ENCODE results near the gene MCTP1.

The MCTP1 gene

DNA sequence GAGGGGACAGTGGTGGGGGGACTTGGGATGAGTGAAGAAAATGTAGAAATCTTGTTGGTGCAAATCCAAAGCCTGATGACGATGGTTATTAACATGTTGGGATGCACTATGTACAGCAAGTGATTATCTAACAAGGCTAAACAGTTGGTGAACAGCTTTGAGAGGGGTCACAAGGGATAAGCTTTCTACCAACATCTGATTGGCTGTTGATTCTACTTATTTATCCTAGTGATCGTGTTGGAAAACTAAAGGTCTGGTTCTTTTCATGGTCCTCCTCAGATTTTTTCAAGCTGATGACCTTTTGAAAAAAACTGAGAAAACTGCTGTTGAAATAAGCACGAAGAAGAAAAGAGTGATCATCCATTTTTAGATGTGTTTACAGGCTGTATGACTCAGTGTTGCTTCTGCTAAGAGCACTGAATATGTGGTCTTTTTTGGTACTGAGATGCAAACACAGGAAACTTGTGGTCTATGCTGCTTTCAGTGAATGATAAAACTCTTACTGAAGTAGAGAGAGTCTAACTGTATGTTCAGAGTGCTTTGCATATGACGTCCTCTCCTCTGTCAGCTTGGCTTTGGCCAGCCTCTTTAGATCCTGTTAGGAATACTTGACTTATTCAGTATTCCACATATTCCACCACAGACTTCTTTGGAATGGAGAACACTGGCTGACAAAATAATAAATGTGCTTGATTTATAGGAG lies 491.6 kb downstream of the MCTP1 start:
- H3K27ac Mint-ChIP-seq: peak overlapping the region; percentile 54
- no peaks in the 10 kb centered on the region for H3K9me3 Mint-ChIP-seq
- H3K27me3 Mint-ChIP-seq: no peaks in the 10 kb centered on the region
- ATAC-seq: peak; percentile 97
- H3K4me3 Mint-ChIP-seq: no peak overlapping the region
- H3K36me3 Mint-ChIP-seq: no peaks in the 10 kb centered on the region
- peaks cover 33% of the 10 kb centered on the region for H3K4me1 Mint-ChIP-seq

DNA sequence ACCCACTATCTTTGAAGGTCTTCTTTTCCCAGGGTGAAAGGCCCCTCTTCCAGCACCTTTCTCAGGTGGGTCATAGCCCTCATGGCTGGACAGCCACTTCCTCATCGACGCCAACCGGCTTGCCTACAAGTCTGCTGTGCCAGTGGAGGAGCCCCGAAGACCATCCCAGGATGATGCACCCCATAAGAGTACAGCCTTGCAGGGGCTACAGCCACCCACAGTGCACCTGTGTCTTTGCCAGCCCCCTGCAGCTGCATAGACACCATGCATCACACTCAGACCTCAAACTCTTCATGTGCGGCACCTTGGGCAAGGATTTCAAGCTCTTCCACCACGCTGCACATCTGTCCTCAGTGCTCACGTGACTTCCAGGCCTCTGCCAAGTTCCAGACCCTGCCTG lies 493.1 kb downstream of the MCTP1 start:
- Mint-ChIP-seq H3K4me1 (peaks cover 33% of the 10 kb centered on the region), H3K4me3 (no peak overlapping the region), H3K9me3 (no peaks in the 10 kb centered on the region), H3K36me3 (no peaks in the 10 kb centered on the region), H3K27me3 (no peaks in the 10 kb centered on the region), H3K27ac (no peak overlapping the region)
- ATAC-seq: no peak

GRCh38 chr5:94788527-94788926 lies 496.4 kb downstream of the MCTP1 start:
- Mint-ChIP-seq H3K4me1 (peaks cover 18% of the 10 kb centered on the region), H3K27ac (no peak overlapping the region), H3K36me3 (no peaks in the 10 kb centered on the region), H3K27me3 (no peaks in the 10 kb centered on the region), H3K4me3 (no peak overlapping the region), H3K9me3 (no peaks in the 10 kb centered on the region)
- ATAC-seq: no peak

- no peak for ATAC-seq
- no peaks in the 10 kb centered on the region for H3K27me3 Mint-ChIP-seq
- H3K4me3 Mint-ChIP-seq: no peak overlapping the region
- H3K4me1 Mint-ChIP-seq: no peaks in the 10 kb centered on the region
- no peaks in the 10 kb centered on the region for H3K36me3 Mint-ChIP-seq
- no peaks in the 10 kb centered on the region for H3K9me3 Mint-ChIP-seq
- H3K27ac Mint-ChIP-seq: no peak overlapping the region
These were observed 500.1 kb downstream of the MCTP1 start for GRCh38 chr5:94784536-94785505.

- H3K4me3 Mint-ChIP-seq: no peak overlapping the region
- H3K36me3 Mint-ChIP-seq: no peaks in the 10 kb centered on the region
- no peak overlapping the region for H3K27ac Mint-ChIP-seq
- peaks cover 12% of the 10 kb centered on the region for H3K27me3 Mint-ChIP-seq
- H3K4me1 Mint-ChIP-seq: no peaks in the 10 kb centered on the region
- H3K9me3 Mint-ChIP-seq: no peaks in the 10 kb centered on the region
- ATAC-seq: no peak
These were observed 502.5 kb downstream of the MCTP1 start for GRCh38 chr5:94782383-94782782.

DNA sequence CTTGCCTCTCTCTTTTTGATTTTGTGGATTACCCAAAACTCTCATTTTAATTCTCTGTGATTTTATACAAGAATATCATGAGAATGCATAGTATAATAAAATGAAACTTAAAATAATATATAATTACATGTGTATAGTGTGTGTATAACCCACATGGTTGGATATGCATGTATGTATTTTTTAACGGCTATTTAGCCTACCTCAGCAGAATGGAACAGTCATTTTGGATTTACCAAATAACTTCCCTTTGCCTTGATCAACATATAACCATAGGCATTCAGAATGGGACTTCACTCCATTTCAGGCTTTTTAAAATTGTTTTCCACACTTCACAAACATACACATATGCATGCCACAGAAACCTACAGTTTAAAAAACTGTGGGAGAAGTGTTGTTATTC lies 505.2 kb downstream of the MCTP1 start:
- Mint-ChIP-seq H3K4me1 (no peaks in the 10 kb centered on the region), H3K27me3 (peaks cover 12% of the 10 kb centered on the region), H3K9me3 (no peaks in the 10 kb centered on the region), H3K4me3 (no peak overlapping the region), H3K27ac (no peak overlapping the region), H3K36me3 (no peaks in the 10 kb centered on the region)
- ATAC-seq: no peak

- no peak for ATAC-seq
- Mint-ChIP-seq H3K4me1 (no peaks in the 10 kb centered on the region), H3K36me3 (no peaks in the 10 kb centered on the region), H3K4me3 (no peak overlapping the region), H3K9me3 (no peaks in the 10 kb centered on the region), H3K27ac (no peak overlapping the region), H3K27me3 (peaks cover 13% of the 10 kb centered on the region)
These were observed 506.2 kb downstream of the MCTP1 start for GRCh38 chr5:94778732-94779131.

GRCh38 chr5:94778299-94778698 lies 506.6 kb downstream of the MCTP1 start:
- Mint-ChIP-seq H3K36me3 (peaks cover 3% of the 10 kb centered on the region), H3K27ac (no peak overlapping the region), H3K4me1 (no peaks in the 10 kb centered on the region), H3K9me3 (peaks cover 3% of the 10 kb centered on the region), H3K4me3 (no peak overlapping the region), H3K27me3 (peaks cover 17% of the 10 kb centered on the region)
- ATAC-seq: no peak

GRCh38 chr5:94777056-94777880 lies 507.6 kb downstream of the MCTP1 start:
- Mint-ChIP-seq H3K4me1 (no peaks in the 10 kb centered on the region), H3K4me3 (no peak overlapping the region), H3K27ac (no peak overlapping the region), H3K27me3 (peaks cover 21% of the 10 kb centered on the region), H3K36me3 (peaks cover 5% of the 10 kb centered on the region), H3K9me3 (peaks cover 3% of the 10 kb centered on the region)
- no peak for ATAC-seq

- Mint-ChIP-seq H3K36me3 (peaks cover 5% of the 10 kb centered on the region), H3K9me3 (peaks cover 3% of the 10 kb centered on the region), H3K4me1 (no peaks in the 10 kb centered on the region), H3K27me3 (peaks cover 21% of the 10 kb centered on the region), H3K4me3 (no peak overlapping the region), H3K27ac (no peak overlapping the region)
- ATAC-seq: no peak
These were observed 508.7 kb downstream of the MCTP1 start for GRCh38 chr5:94776167-94776566.

- no peaks in the 10 kb centered on the region for H3K4me1 Mint-ChIP-seq
- peaks cover 3% of the 10 kb centered on the region for H3K9me3 Mint-ChIP-seq
- peaks cover 5% of the 10 kb centered on the region for H3K36me3 Mint-ChIP-seq
- H3K27ac Mint-ChIP-seq: no peak overlapping the region
- H3K4me3 Mint-ChIP-seq: no peak overlapping the region
- no peak for ATAC-seq
- peaks cover 21% of the 10 kb centered on the region for H3K27me3 Mint-ChIP-seq
These were observed 509.8 kb downstream of the MCTP1 start for GRCh38 chr5:94775088-94775487.

- no peak overlapping the region for H3K27ac Mint-ChIP-seq
- no peaks in the 10 kb centered on the region for H3K4me1 Mint-ChIP-seq
- H3K36me3 Mint-ChIP-seq: peaks cover 5% of the 10 kb centered on the region
- no peak overlapping the region for H3K4me3 Mint-ChIP-seq
- ATAC-seq: no peak
- peaks cover 3% of the 10 kb centered on the region for H3K9me3 Mint-ChIP-seq
- peaks cover 9% of the 10 kb centered on the region for H3K27me3 Mint-ChIP-seq
These were observed 513.2 kb downstream of the MCTP1 start for GRCh38 chr5:94771742-94772141.

DNA sequence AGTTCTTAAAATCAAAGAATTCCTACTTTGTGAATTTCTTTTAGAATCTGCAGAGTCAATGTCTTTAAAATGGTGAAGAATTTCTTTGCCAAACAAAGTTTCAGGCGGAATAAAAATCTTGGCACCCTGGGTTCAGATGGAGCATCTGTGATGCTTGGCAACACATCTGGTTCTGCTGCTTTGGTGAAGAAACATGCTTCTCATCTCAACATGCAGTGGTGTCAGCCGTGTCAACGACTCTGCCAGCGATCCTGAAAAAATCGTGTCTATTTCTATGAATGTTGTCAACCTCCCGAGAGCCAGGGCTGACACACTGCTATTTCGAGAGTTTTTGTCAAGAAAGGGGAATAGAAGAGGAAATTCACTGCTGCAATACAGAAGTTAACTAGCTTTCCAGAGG lies 514.9 kb downstream of the MCTP1 start:
- ATAC-seq: no peak
- Mint-ChIP-seq H3K4me3 (no peak overlapping the region), H3K27ac (no peak overlapping the region), H3K9me3 (peaks cover 6% of the 10 kb centered on the region), H3K27me3 (peaks cover 18% of the 10 kb centered on the region), H3K4me1 (no peaks in the 10 kb centered on the region), H3K36me3 (peaks cover 5% of the 10 kb centered on the region)

DNA sequence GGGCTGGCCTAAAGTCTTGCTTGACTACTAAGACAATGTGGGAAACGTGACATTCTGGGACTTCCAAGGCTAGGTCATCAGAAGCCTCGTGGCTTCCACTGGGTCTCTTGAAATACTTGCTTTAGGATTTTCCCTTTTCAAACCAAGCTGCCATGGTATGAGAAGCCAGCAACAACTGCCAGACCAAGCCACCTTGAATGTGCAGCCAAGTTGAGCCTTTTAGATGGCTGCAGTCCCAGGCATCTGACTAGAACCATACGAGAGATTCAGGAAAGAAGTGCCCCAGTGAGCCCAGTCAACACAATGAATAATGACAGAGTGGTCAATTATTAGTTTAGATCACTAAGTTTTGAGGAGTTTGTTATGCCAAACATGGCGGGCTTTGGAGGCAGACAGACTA lies 523.1 kb downstream of the MCTP1 start:
- Mint-ChIP-seq H3K4me3 (no peak overlapping the region), H3K27me3 (peaks cover 27% of the 10 kb centered on the region), H3K27ac (no peak overlapping the region), H3K4me1 (no peaks in the 10 kb centered on the region), H3K36me3 (no peaks in the 10 kb centered on the region), H3K9me3 (peaks cover 7% of the 10 kb centered on the region)
- no peak for ATAC-seq

GRCh38 chr5:94761055-94761454 lies 523.8 kb downstream of the MCTP1 start:
- Mint-ChIP-seq H3K4me1 (no peaks in the 10 kb centered on the region), H3K9me3 (peaks cover 7% of the 10 kb centered on the region), H3K4me3 (no peak overlapping the region), H3K36me3 (no peaks in the 10 kb centered on the region), H3K27ac (no peak overlapping the region), H3K27me3 (peaks cover 27% of the 10 kb centered on the region)
- no peak for ATAC-seq
